Karpas-422 (cell line): ENCODE results near the gene SHISA8. TPM values are rescaled to one million over a fixed set of nuclear protein-coding genes. Genes with fewer than 3 reads are reported as not detected.
A peak's percentile ranks its signal among the peaks of the same experiment; 100 is the strongest.
"Not testable (repeated sequence)": the region's sequence is repeated elsewhere in the genome, so short reads cannot be mapped to it uniquely, and the experiment has no call there.

ENCODE experiments used
- DNase-seq: peaks from one replicate; pipeline ENCODE4 v3.0.0-alpha.2; 2015
- H2AFZ ChIP-seq: fragments of 200-600 bp; sonication (generic); 2 replicates; pipeline ENCODE4 v1.6.1; 2014; ENCODE audit warnings: antibody characterized with exemption, low read length, mixed read lengths
- H3K27ac ChIP-seq: fragments of 200-600 bp; sonication (generic); 2 replicates; pipeline ENCODE4 v1.5.1; 2014; ENCODE audit warnings: mild to moderate bottlenecking, low read length, moderate library complexity
- H3K27me3 ChIP-seq: fragments of 200-600 bp; sonication (generic); 2 replicates; pipeline ENCODE4 v1.6.1; 2014; ENCODE audit warnings: low read length, mixed read lengths
- H3K36me3 ChIP-seq: fragments of 200-600 bp; sonication (generic); 2 replicates; pipeline ENCODE4 v1.6.1; 2014; ENCODE audit warnings: low read length, mixed read lengths; ENCODE audit not compliant: insufficient read depth
- H3K4me1 ChIP-seq: fragments of 200-600 bp; sonication (generic); 2 replicates; pipeline ENCODE4 v1.6.1; 2014; ENCODE audit warnings: mild to moderate bottlenecking, low read length, mixed read lengths
- H3K4me2 ChIP-seq: fragments of 200-600 bp; sonication (generic); 2 replicates; pipeline ENCODE4 v1.6.1; 2014; ENCODE audit warnings: low read length, low read depth, mild to moderate bottlenecking; ENCODE audit not compliant: poor library complexity, severe bottlenecking
- H3K4me3 ChIP-seq: fragments of 200-600 bp; sonication (generic); 2 replicates; pipeline ENCODE4 v1.5.1; 2014; ENCODE audit warnings: mild to moderate bottlenecking, antibody characterized with exemption, low read length, mixed read lengths
- H3K79me2 ChIP-seq: fragments of 200-600 bp; sonication (generic); 2 replicates; pipeline ENCODE4 v1.6.1; 2014; ENCODE audit warnings: mild to moderate bottlenecking, low read length, mixed read lengths
- H3K9ac ChIP-seq: fragments of 200-600 bp; sonication (generic); 2 replicates; pipeline ENCODE4 v1.6.0; 2014; ENCODE audit warnings: low read length
- H3K9me2 ChIP-seq: fragments of 200-600 bp; sonication (generic), shearing (Covaris generic); replicated peaks from 2 replicates; pipeline ENCODE4 v1.6.0; 2014; ENCODE audit warnings: mild to moderate bottlenecking, low read length, moderate library complexity; ENCODE audit not compliant: insufficient read depth
- H3K9me3 ChIP-seq: fragments of 300-700, 200-600 bp; sonication (generic); 2 replicates; pipeline ENCODE4 v1.6.1; 2014; ENCODE audit warnings: low read length, mixed read lengths
- H4K20me1 ChIP-seq: fragments of 200-600 bp; sonication (generic); 2 replicates; pipeline ENCODE4 v1.6.1; 2014; ENCODE audit warnings: mild to moderate bottlenecking, antibody characterized with exemption, low read length, low read depth; ENCODE audit not compliant: insufficient read depth
- total RNA-seq: library from RNA; depleted of rRNA; stranded (reverse); fragments of >200 nt; shearing (Covaris generic); gene quantifications from 2 replicates; pipeline ENCODE4 v1.2.3, GENCODE V29; 2014; ENCODE audit warnings: low replicate concordance

Gene SHISA8
- total RNA-seq, 1 experiment from 2014 or later = 3.2 TPM

- H3K4me3 ChIP-seq = peak overlapping the region; percentile 91
- not testable (repeated sequence) for H3K36me3 ChIP-seq, H3K9me2 ChIP-seq, H3K9me3 ChIP-seq, DNase-seq, H2AFZ ChIP-seq, H3K27me3 ChIP-seq, H4K20me1 ChIP-seq
- H3K27ac ChIP-seq = peak overlapping the region; percentile 99
- H3K9ac ChIP-seq = peak overlapping the region; percentile 91
- peaks cover 82% of the 10 kb centered on the region for H3K4me1 ChIP-seq
- peak overlapping the region; percentile 69 for H3K4me2 ChIP-seq
- peaks cover 19% of the 10 kb centered on the region for H3K79me2 ChIP-seq
Observed at GRCh38 chr22:41948928-41949296, 34.0 kb upstream of the SHISA8 start.

- no peaks in the 10 kb centered on the region for H3K9me2 ChIP-seq
- H4K20me1 ChIP-seq = no peaks in the 10 kb centered on the region
- H2AFZ ChIP-seq = no peak overlapping the region
- H3K27ac ChIP-seq = peak overlapping the region; percentile 99
- peaks cover 19% of the 10 kb centered on the region for H3K79me2 ChIP-seq
- H3K9ac ChIP-seq = peak overlapping the region; percentile 91
- peak overlapping the region; percentile 88 for H3K4me2 ChIP-seq
- H3K9me3 ChIP-seq = no peaks in the 10 kb centered on the region
- no peak for DNase-seq
- peaks cover 83% of the 10 kb centered on the region for H3K4me1 ChIP-seq
- H3K4me3 ChIP-seq = peak overlapping the region; percentile 91; the same call in 1 of the 2 replicates
- H3K27me3 ChIP-seq = no peaks in the 10 kb centered on the region
- peaks cover 13% of the 10 kb centered on the region for H3K36me3 ChIP-seq
Observed at GRCh38 chr22:41948142-41948541, 33.3 kb upstream of the SHISA8 start.

- Histone ChIP-seq H3K27me3 (no peaks in the 10 kb centered on the region), H2AFZ (no peak overlapping the region), H3K79me2 (peaks cover 19% of the 10 kb centered on the region), H3K9me2 (no peaks in the 10 kb centered on the region), H4K20me1 (no peaks in the 10 kb centered on the region), H3K27ac (peak overlapping the region; percentile 99), H3K9ac (peak overlapping the region; percentile 91), H3K4me1 (peaks cover 81% of the 10 kb centered on the region), H3K4me2 (peak overlapping the region; percentile 88), H3K36me3 (peaks cover 17% of the 10 kb centered on the region), H3K4me3 (peak overlapping the region; percentile 91), H3K9me3 (no peaks in the 10 kb centered on the region)
- DNase-seq = peak; percentile 57
Observed at GRCh38 chr22:41947424-41948080, 32.7 kb upstream of the SHISA8 start.

GRCh38 chr22:41946629-41947423, 32.0 kb upstream of the SHISA8 start, which contains the start of gene CENPM:
CENPM (minus strand) TSS chr22:41947152; CDS start chr22:41947076, 76 bp downstream.
- peak within 1 kb of the TSS; percentile 99 for H3K27ac ChIP-seq
- peak; percentile 98 for DNase-seq
- H3K9me3 ChIP-seq = no peaks in the 10 kb centered on the region
- H3K79me2 ChIP-seq = peaks cover 19% of the 10 kb centered on the region
- peak within 1 kb of the TSS; percentile 91 for H3K4me3 ChIP-seq
- H3K4me2 ChIP-seq = peak within 1 kb of the TSS; percentile 88
- H3K4me1 ChIP-seq = peaks cover 77% of the 10 kb centered on the region
- no peak within 1 kb of the TSS for H2AFZ ChIP-seq
- no peaks in the 10 kb centered on the region for H4K20me1 ChIP-seq
- peaks cover 20% of the 10 kb centered on the region for H3K36me3 ChIP-seq
- no peaks in the 10 kb centered on the region for H3K27me3 ChIP-seq
- H3K9ac ChIP-seq = peak within 1 kb of the TSS; percentile 91
- no peaks in the 10 kb centered on the region for H3K9me2 ChIP-seq

- Histone ChIP-seq H3K27me3 (no peaks in the 10 kb centered on the region), H3K4me2 (peak overlapping the region; percentile 43), H3K27ac (peak overlapping the region; percentile 99), H3K9me3 (no peaks in the 10 kb centered on the region), H4K20me1 (no peaks in the 10 kb centered on the region), H2AFZ (no peak overlapping the region), H3K9ac (peak overlapping the region; percentile 29), H3K9me2 (no peaks in the 10 kb centered on the region), H3K36me3 (peaks cover 33% of the 10 kb centered on the region), H3K4me1 (peaks cover 77% of the 10 kb centered on the region), H3K79me2 (peaks cover 23% of the 10 kb centered on the region), H3K4me3 (no peak overlapping the region)
- DNase-seq = peak; percentile 46
Observed at GRCh38 chr22:41943661-41944209, 28.9 kb upstream of the SHISA8 start.

- Histone ChIP-seq H3K27me3 (no peaks in the 10 kb centered on the region), H3K9me3 (no peaks in the 10 kb centered on the region), H3K36me3 (peaks cover 37% of the 10 kb centered on the region), H3K79me2 (peaks cover 18% of the 10 kb centered on the region), H3K4me1 (peaks cover 86% of the 10 kb centered on the region), H4K20me1 (no peaks in the 10 kb centered on the region), H3K4me2 (peak overlapping the region; percentile 40), H3K9ac (peak overlapping the region; percentile 58), H3K27ac (peak overlapping the region; percentile 100), H3K9me2 (no peaks in the 10 kb centered on the region), H3K4me3 (peak overlapping the region; percentile 27; the same call in 1 of the 2 replicates), H2AFZ (no peak overlapping the region)
- peak; percentile 93 for DNase-seq
Observed at GRCh38 chr22:41940832-41941765, 26.2 kb upstream of the SHISA8 start.

- peaks cover 37% of the 10 kb centered on the region for H3K36me3 ChIP-seq
- H3K4me2 ChIP-seq = peak overlapping the region; percentile 40
- no peak overlapping the region for H2AFZ ChIP-seq
- H4K20me1 ChIP-seq = no peaks in the 10 kb centered on the region
- no peaks in the 10 kb centered on the region for H3K27me3 ChIP-seq
- no peaks in the 10 kb centered on the region for H3K9me2 ChIP-seq
- H3K79me2 ChIP-seq = peaks cover 12% of the 10 kb centered on the region
- DNase-seq = peak; percentile 89
- H3K27ac ChIP-seq = peak overlapping the region; percentile 100
- no peaks in the 10 kb centered on the region for H3K9me3 ChIP-seq
- peaks cover 94% of the 10 kb centered on the region for H3K4me1 ChIP-seq
- peak overlapping the region; percentile 27; the same call in 1 of the 2 replicates for H3K4me3 ChIP-seq
- peak overlapping the region; percentile 63 for H3K9ac ChIP-seq
Observed at GRCh38 chr22:41939981-41940831, 25.3 kb upstream of the SHISA8 start.
